GM19438 (cell line): ENCODE measurements around the gene AP1B1.

Source experiments
- ATAC-seq: cut with Tn5 transposase; IDR thresholded peaks from one replicate; pipeline ENCODE4 v1.9.1; 2021; ENCODE audit warnings: low read depth; ENCODE audit not compliant: unreplicated experiment

Gene AP1B1

GRCh38 chr22:29334696-29335344 lies 53.5 kb downstream of the AP1B1 start:
- ATAC-seq: no peak

DNA sequence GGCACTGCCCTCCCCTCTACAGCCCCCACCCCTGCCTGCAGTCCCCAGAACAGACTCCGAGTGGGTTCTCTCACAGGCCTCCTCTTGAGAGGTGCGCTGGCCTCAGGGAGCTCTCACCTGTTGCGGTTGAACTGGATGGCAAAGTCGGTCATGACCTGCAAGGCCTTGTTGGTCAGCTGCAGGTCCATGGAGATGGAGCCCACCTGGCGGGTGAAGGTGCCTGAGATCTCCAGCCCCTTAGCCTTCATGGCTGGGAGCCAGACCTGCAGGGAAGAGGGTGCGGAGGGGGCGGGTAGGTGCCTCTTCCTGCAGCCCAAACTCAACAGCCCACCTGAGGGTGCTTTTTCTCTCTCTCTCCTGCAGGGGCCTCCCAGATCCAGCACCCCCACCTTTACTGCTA lies 54.2 kb downstream of the AP1B1 start:
- ATAC-seq: no peak

DNA sequence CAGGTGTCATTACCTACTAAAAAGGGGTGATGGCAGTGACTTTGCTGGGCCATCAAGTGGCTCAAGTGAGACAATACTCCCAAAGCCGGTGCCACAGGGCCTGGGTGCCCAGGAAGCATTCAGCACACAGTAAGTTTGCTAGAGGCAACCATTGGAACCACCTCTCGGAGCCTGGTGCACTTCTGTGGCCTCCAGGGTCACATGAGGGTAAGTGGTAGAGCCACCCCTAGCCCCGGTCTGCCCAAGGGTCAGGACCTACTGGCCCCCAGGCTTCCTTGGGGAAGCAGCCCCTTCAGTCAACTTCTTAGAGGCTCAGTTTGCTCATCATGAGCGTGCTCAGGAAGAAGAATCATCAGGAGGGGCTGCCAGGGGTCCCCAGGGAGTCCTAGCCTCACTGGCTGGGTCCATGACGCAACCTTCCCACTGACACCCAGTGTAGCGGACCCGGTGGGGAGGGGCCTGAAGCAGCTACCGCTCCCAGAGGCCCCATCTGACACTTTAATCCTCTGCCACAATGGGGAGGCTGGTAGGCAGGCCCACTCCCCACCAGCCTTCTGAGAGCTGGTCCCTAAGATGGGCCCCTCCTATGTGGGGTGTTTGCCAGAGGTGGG lies 55.4 kb downstream of the AP1B1 start:
- no peak for ATAC-seq

- ATAC-seq: no peak
Observed at GRCh38 chr22:29331658-29332300, 56.6 kb downstream of the AP1B1 start.

DNA sequence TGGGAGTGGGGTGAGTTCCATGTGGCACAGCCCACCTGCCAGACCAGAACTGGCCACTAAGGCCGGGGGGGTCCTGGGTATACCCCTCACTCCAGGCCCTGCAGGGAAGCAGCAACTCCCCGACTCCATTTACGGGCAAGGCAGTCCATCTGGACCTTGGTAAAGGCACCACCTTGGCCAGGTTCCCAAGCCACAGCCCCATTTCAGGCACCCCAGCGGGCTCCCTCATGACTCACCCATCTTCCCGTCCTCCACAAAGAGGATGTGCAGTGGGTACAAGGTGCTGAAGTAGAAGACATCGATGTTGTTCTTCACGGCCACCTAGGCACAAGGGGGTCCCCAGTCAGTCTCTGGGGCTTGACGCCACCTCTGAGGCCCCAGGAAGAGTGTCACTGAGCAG lies 57.2 kb downstream of the AP1B1 start:
- no peak for ATAC-seq

GRCh38 chr22:29330753-29331152 lies 57.6 kb downstream of the AP1B1 start:
- no peak for ATAC-seq

DNA sequence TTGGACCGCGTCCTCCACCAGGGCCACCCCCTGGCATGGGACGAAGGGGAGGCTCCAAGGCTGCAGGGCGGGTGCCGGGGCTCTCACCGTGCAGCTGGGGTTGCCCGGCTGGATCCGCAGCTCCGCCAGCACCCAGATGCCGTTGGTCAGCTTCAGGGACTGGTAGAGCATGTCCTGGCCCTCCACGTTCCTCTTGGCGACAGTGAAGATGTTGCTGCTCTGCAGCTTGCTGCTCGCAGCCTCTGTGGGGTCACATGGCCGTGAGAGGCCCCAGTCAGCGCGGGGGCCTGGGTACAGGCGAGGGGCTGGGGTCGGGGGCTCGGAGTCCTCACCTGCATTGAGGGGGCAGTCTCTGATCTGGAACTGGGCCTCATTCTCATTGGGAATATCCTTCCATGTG lies 58.1 kb downstream of the AP1B1 start:
- ATAC-seq: no peak

DNA sequence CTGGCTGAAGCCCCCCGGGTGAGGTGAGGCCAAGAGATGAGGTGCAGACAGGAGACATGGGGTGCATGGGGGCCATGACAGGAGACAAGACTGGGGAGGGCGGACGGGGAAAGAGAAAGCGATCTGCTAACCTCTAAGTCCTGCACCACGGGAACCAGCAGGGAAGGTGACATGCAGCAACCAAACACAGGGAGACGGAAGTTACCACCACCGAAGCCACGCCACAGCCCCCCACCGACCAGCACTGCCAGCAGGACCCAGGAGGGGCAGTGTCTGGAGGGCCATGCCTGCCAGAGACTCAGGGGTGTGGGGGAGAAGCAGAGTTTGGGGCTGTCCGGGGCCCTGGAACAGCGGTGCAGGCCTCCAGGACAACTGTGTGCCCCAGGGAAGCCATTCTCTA lies 58.8 kb downstream of the AP1B1 start:
- no peak for ATAC-seq

DNA sequence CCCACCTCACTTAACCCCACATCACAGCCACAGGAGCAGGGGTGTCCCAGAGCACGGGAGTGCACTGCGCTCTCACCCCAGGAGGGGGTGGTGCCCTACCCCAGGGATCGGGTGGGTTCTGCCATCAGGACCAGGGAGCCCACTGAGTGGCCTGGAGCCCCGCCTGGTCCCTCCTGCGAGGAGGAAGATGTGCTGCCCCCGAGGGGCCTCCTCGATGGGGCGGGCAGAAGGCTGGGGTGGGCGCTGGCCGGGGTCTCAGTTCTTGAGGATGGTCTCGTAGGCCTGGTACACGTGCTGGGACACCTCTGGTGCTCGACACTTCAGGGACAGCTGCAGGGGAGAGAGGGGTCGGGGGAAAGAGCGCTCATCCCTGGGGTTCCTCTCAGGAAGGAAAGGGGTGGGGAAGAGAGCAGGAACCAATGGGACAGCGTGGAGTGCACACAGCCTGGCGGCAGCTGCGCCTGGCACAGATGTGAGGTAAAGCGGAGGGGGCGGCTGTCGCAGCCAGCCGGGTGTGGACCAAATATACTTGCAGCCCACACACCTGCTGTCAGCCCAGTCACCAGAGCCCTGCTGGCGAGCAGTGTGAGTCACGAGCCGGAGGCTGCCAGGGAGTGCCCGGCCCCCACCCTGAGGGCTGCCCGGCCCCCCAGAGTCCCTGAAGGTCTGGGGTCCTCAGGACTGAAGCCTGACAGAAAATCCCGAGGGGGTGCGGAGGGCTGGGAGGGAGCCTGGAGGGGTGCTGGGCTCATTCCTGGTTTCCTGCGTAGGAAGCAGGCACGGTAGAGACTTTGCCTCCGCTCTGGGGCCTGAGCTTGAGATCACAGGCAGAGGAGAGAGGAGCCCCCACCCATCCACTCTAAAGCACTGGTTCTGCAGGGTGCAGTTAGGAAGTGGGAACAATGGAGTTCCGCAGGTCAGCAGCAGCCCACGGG lies 59.5 kb downstream of the AP1B1 start:
- ATAC-seq: no peak

DNA sequence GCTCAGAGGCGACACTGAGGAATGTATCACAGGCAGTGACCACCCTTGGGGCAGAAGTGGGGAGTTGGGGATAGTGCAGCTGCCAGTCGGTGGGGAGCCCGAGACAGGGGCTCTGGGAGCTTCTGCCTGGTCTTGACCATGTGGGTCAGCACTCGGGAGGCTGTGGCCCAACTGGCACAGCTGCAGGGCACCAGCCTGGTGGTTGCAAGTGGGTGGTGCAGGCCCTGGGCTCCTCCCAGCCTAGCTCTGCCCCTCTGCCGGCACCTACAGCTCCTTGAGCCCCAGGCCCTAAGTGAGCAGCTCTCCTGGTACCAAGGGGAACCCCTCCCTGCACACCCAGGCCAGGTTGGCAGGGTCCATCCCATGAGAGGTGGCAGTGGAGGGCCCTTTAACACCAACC lies 60.3 kb downstream of the AP1B1 start:
- no peak for ATAC-seq

GRCh38 chr22:29327089-29327764 lies 61.1 kb downstream of the AP1B1 start:
- ATAC-seq: no peak

DNA sequence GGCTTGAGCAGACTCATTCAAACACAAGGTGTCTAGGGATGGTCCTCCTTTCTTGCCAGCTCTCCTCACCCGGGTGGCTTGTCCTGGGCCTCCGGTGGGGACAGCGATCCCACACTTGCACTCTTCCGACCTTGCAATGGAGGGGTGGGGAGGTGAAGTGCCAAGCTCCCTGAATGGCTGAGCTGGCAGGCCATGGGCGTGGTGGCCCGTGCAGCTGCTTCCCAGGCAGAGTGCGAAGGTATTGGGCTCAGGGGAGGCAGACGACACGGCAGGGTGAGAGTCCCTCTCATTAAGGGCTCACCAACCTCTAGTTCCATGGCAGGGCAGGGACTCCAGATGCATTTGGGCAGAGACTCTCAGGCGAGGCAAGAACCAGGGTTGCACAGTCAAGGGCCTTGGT lies 61.9 kb downstream of the AP1B1 start:
- no peak for ATAC-seq

DNA sequence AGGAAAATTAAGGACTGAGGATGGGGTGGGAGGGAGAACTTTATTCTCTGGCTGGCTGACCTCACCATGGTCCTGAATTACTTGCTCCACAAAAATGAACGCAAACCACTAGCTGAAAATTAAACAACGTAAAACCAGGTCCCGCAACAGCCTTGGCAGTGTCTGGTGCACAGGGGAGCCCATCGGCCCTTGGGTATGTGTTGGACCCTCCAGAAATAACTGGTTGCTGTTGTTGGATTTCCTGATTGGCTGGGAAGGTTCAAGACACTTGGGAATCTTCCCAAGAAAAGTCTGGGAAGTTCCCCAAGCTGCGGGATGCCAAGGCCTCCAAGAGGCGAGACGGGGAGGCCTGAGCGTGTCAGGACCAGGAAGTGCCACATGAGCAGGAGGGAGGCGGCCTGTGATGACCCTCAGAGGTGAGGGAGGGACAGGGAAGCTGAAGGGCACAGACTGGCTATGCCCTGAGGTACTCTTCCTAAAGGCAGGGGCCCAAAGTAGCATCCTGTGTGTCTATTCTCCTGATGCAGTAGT lies 62.5 kb downstream of the AP1B1 start:
- ATAC-seq: no peak

DNA sequence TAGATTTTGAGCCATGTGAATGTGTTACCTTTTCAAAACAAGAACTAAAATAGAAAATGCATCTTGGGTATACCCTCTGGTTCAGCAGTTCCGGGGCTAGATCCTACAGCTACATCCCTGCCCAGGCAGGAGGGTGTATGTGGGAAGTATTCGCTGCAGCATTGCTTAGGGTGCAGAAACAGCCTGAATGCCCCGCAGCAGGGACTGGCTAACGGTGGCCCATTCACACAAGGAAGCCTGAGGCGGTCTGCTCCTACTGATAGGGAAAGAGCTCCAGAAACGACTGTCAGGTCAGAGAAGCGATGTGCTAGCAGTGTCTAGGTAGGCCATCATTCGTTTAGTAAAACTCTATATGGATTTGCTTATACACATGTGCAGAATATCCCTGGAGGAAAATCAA lies 63.0 kb downstream of the AP1B1 start:
- ATAC-seq: no peak

DNA sequence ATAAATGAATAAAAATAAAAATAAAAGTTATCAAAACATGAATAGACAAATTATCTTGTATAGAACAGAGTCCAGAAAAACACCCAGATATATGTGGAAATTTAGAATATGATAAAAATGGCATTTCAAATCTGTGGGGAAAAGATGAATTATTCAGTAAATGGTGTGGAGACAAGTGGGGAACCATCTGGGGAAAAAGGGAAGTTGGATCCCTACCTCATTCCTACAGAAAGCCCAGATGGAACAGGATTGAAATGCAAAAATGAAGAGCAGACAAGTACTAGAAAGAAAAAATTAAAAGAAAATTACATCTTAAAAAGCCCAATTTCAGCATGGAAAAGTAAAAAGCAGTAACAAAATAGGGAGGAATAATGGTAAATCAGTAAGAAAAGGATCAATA lies 64.7 kb downstream of the AP1B1 start:
- ATAC-seq: no peak

DNA sequence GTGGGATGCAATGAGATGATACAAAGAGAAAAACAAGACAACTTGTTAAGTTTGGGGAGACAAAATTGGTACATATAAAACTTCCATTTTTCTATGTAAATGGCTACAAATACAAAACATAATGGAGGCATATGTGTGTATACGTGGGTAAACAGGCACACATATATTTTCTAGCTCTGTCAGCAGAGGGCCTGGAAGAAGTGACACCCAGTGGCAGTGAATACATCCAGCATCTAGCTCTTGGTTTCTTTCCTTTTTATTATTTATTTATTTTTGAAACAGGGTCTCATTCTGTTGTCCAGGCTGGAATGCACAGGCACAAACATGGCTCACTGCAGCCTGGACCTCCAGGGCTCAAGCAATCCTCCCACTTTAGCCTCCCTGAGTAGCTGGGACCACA lies 67.8 kb downstream of the AP1B1 start:
- ATAC-seq: no peak

DNA sequence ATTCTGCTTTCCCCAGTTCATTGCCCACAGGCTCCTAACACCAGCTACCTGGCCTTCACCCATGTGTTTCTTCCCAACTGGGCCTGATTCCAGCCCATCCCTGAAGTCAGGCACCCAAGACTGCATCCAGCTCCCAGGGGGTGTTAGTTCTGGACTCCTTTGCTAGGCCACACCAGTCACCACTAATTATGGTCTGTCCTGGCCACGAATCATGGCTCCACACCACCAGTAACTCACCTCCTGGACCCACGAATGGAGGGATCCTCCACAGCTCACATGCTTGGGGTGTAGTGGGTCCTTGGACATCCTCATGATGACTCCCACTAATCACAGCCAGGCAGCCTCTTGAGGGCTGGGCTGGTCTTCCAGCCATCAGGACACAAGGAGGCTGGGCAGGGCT lies 69.3 kb downstream of the AP1B1 start:
- ATAC-seq: no peak

- no peak for ATAC-seq
Observed at GRCh38 chr22:29317827-29318454, 70.4 kb downstream of the AP1B1 start.

DNA sequence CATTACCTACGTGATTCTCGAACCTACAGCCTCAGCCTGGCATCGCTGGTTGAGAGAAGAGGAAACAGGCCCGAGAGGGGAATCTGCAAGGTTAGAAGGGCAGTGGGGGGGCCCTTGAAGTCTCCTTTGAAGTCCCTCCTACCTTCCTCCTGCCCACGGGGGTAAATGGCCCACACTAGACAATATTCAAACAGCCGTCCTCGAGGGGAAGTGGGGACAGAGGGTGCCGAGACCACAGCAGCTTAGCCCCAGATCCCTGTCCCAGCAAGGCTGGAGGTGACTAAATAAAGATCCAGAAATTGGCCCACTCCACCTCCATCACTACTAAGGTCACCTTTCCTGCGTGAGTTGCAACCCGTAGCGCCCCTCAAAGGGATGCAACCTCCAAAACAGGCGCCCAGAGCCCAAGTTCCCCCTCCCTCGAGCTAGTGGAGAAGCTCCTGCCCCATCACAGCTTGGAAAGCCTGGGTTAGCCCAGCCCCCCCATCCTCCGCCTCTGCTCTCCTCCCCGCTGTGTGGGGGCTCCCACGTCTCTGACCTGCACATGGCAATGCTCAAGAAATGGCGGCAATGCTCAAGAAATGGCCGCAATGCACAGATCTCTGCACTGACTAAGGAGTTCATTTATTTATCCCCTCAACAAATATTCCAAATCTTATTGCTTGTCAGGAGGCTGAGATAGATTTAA lies 72.1 kb downstream of the AP1B1 start:
- ATAC-seq: no peak
